DMS79 treated with DMSO at 0.1 percent for 48 hours (cell line): Measurements from ENCODE around the gene HSF2BP.
"Not testable (repeated sequence)": the region's sequence is repeated elsewhere in the genome, so short reads cannot be mapped to it uniquely, and the experiment has no call there.

Experiments used
- DNase-seq: peaks from one replicate; lab custom pipeline; 2025; lab: John Stamatoyannopoulos, UW

HSF2BP gene

DNA sequence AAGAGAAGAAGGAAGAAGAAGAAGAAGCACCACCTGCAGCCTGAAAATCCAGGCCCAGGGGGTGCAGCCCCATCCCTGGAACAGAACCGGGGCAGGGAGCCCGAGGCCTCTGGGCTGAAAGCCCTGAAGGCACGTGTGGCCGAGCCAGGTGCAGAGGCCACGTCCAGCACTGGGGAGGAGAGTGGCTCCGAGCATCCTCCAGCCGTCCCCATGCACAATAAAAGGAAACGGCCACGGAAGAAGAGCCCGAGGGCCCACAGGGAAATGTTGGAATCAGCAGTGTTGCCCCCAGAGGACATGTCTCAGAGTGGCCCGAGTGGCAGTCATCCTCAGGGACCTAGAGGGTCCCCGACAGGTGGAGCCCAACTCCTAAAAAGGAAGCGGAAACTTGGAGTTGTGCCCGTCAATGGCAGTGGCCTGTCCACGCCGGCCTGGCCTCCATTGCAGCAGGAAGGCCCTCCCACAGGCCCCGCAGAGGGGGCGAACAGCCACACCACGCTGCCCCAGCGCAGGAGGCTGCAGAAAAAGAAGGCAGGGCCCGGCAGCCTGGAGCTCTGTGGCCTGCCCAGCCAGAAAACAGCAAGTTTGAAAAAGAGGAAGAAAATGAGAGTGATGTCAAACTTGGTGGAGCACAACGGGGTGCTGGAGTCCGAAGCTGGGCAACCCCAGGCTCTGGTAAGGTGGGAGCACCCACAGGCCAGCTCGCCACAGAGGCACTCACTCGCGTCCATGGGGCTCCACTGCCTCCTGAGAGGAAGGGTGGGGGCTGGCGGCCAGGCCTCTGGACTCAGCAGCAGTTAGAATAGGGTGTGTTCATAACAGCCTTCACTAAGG is 28.5 kb upstream of the HSF2BP start:
- no peak for DNase-seq

DNA sequence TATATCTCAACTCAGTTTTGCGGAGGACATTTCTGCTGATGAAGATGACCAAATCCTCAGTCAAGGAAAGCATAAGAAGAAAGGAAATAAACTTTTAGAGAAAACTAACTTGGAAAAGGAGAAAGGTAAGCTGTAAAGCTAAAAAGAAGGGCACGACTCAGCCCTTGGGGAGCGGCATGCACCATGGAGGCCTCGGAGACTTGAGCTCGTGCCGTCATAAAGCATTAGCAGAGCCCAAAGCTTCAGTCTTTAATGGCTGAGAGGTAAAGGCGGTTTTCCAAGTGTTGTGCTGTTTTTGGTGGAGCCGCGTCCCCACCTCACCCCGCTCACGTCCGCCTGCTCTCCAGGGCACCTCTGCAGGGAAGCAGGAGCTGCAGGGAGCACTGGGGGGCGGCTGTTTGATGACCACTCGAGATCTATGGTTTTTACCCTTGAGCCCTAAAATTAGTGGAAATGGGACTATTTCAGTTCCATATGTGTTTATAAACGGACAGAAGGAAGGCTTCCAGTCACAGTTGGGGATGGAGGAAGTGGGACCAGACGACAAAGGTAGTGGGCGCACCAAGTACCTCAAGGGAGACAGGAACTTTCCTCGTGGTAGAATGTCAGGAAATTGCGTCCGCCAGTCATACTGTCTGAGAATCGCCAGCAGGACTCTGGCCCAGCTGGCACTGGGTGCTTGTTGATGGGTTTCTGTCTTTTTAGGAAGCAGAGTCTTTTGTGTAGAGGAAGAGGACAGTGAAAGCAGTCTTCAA is 27.7 kb upstream of the HSF2BP start:
- no peak for DNase-seq

DNA sequence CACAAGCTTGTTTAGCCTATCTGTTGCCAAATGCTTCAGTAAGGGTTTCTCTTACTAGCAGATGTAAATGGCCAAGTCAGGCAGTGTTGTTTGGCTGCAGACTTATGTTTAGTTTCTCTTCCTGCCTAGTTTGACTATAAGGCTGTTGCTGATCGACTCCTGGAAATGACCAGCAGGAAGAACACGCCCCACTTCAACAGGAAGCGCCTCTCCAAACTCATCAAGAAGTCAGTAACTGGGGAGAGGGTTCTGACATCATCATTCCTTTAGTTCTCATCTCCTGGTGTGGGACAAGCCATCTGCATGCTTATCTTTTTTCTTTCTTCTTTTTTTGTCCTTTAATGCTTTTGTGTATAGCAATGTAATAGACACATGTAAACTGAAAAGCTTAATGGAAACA is 25.1 kb upstream of the HSF2BP start:
- DNase-seq, result no peak

DNA sequence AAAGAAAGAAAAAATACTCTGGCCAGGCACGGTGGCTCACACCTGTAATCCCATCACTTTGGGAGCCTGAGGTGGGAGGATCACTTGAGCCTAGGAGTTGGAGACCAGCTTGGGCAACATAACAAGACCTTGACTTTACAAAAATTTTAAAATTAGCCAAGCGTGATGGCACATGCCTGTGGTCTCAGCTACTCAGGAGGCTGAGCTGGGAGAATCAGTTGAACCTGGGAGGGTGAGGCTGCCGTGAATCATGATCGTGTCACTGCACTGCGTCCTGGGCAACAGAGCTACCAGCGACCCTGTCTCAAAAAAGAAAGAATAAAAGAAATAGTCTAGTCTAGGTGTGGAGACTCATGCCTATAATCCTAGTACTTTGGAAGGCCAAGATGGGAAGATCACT is 22.4 kb upstream of the HSF2BP start:
- no peak for DNase-seq

DNA sequence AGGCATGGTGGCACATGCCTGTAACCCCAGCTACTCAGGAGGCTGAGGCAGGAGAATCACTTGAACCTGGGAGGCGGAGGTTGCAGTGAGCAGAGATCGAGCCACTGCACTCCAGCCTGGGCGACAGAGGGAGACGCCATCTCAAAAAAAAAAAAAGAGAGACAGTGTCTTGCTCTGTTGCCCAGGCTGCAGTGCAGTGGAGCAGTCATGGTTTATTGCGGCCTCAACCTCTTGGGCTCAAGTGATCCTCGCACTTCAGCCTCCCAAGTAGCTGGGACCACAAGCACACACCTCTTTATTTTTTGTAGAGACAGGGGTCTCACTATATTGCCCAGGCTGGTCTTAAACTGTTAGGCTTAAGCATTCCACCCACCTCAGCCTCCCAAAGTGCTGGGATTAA is 21.1 kb upstream of the HSF2BP start:
- not testable (repeated sequence) for DNase-seq

DNA sequence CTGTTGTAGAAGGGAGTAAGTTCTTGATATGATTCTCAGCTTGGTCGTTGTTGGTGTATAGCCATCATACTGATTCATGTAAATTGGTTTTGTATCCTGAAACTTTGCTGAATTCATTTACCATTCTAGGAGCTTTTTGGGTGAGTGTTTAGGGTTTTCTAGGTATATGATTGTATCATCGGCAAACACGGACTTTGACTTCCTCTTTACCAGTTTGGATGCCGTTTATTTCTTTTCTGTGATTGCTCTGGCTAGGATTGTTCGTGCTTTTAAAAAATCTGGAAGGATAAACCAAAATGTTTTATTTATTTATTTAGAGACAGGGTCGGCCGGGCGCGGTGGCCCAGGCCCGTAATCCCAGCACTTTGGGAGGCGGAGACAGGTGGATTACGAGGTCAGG is 20.7 kb upstream of the HSF2BP start:
- no peak for DNase-seq

DNA sequence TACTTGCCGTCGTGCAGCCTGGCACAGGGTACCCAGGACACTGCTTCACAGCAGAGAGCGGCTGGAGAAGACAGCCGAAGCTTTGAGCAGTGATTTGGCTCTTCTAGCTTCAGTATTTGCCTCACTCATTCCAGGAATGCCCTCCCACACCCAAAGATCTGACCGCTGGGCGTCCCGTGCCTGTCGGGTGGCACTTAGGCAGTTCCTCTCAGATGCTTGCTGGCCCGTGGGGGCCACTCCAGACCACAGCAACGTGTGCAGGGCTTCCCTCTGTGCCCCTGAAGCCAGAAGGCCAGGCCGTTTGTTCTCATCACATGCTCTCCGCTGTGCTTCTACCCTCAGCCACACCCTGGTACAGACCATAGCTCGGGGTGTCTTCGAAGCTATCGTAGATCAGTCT is 17.1 kb upstream of the HSF2BP start:
- DNase-seq, result no peak

DNA sequence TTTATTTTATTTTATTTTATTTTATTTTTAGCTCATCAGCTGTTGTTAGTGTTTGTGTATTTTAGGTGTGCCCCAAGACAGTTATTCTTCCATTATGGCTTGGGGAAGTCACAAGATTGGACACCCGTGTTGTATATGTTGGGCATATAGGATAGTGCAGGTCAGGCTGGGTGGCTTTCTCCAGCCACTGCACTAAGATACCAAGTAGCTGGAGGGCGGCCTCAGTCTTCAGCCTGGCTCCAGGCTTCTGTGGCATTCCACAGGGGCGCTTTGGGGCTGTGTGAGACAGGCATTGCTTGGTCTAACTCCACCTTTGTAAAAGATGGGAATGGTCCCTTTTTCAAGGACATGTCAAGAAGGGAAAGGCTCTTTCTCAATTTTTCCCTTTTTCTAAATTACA is 16.6 kb upstream of the HSF2BP start:
- no peak for DNase-seq

DNA sequence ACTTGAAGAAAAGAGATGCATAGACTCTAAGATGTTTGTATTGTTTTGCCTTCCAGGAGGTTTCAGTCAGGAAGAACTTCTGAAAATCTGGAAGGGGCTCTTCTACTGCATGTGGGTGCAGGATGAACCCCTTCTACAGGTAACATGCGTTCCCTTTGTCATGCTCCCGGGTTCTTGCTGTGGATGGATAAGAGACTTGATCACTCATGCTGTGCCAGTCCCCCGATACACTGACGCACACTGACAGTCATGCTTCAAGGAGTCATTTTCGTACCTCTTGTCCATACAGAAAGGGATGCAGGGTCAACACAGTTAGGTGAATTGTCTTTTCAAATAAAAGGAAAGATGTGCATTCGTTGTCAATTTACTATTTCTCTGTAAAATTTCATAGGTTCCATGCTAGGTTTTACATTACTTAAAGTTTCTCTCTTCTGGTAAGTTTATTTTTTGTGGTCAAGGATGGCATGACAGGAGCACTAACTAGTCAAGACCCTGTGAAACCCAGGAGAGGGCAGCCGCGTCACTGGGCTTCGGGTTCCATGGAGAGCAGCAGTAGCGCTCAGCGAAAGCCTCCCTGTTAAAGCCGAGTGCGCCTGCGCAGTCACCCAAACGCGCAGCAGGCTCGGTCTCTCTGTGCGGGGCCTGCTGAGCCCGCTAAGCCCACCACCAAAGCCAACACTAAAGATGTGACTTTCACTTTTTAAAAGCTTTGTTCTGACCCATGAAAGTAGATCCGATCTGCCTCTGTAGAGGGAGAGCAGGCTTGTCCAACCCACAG is 10.7 kb upstream of the HSF2BP start:
- DNase-seq, result no peak

DNA sequence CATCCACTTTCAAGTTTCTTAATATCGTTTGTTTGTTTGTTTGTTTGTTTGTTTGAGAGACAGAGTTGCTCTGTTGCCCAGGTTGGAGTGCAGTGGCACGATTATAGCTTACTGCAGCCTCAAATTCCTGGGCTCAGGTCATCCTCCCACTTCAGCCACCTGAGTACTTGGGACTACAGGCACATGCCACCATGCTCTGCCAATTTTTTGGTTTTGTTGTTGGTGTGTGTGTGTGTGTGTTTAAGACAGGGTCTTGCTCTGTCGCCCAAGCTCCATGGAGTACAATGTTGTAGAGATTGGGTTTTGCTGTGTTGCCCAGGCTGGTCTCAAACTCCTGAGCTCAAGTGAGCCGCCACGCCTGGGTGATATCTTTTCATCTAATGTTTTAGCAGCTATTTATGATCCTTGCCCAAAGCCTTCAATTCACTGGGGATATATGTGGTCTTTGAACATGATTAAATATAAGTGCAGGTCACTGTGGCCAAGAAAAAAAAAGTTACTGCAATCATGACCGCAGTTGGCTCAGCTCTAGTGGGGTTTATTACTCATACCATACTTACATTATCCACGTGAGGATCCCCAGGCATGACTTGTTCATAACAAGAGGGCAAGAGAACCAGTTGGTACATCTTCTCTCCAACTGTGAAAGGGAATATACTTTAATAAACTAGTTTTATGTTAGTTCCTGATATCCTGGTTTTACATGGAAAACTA is 8.1 kb upstream of the HSF2BP start:
- DNase-seq, result peak; percentile 66

DNA sequence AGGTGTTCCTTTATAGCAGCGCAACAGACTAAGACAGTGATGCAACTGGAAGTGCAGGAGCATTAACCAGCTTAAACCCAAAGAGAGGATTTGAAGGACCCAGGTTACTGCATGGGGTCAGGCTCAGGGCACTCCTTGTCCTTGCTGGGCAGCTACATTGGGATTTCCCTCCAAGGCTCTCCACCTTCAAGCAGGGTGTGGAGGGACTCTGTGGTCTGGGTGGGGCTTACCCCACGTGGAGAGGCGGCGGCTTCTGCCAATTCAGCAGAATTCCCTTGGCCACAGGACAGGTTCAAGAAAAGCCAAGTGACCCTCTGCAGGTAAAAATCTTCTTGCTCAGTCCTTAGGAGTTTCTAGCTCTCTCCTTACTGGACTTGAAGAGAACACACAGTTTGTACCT is 6.6 kb upstream of the HSF2BP start:
- no peak for DNase-seq

DNA sequence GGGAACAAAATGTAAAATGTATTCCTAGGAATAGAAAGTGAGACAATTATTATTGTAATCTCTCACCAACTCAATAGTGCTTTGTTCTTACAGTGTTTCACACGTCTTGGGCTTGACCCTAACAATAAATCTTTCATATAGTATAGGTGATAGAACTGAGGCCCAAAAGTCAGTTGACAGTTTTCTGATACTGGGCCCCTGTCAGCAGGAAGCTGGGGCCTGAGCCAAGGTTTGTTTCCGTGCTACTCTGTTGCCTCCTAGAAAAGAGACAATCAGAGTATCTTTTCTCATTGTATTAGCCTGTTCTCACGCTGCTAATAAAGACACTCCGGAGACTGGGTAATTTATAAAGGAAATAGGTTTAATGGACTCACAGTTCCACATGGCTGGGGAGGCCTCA is 5.1 kb upstream of the HSF2BP start:
- DNase-seq, result no peak

DNA sequence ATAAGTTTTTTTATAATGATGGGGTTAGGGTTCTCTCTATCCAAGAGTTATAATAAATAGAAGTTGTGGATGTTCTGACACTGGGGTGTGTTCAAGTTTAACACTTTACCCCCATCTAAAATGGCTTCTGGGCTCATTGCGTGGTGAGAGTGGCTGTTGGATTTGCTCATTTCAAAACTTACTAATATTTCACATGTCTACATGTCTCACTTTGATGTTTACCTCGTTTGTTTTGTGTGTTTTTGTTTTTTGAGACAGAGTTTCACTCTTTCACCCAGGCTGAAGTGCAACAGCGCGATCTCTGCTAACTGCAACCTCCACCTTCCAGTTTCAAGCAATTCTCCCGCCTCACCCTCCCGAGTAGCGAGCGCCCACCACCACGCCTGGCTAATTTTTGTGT is 3.7 kb upstream of the HSF2BP start:
- DNase-seq, result no peak

DNA sequence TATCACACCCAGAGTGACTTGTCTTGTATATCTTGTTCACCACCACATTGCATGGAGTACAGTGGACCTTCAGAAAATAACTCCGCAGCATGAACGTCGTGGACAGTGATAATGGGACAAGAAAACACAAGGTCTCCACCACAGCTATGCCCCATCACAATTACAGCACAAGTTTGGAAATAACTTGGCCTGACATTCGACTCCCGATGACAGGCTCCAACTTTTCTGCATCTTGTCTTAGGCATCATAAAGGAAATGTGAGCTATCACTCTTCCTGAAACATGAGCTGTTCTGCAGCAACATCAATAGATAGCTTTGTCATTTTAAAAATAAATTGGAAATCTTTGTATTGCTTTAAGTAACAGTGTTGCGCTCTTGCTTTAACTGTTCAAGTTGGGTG is 3.0 kb upstream of the HSF2BP start:
- DNase-seq, result no peak

DNA sequence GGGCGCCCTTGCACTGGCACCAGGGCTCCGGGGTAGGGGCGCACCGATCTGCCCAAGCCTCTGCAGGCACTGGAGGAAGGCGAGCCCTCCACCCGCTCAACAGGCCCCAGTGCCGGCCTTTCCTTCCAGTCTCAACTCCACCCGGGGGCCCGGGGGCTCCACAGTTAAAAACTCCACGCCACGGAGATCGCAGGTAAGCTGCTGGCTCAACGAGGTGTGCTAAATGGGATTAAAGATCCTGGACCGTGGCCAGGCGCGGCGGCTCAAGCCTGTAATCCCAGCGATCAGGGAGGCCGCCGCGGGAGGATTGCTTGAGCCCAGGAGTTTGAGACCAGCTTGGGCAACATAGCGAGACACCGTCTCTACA is 536 bp downstream of the HSF2BP start:
- DNase-seq, result no peak

DNA sequence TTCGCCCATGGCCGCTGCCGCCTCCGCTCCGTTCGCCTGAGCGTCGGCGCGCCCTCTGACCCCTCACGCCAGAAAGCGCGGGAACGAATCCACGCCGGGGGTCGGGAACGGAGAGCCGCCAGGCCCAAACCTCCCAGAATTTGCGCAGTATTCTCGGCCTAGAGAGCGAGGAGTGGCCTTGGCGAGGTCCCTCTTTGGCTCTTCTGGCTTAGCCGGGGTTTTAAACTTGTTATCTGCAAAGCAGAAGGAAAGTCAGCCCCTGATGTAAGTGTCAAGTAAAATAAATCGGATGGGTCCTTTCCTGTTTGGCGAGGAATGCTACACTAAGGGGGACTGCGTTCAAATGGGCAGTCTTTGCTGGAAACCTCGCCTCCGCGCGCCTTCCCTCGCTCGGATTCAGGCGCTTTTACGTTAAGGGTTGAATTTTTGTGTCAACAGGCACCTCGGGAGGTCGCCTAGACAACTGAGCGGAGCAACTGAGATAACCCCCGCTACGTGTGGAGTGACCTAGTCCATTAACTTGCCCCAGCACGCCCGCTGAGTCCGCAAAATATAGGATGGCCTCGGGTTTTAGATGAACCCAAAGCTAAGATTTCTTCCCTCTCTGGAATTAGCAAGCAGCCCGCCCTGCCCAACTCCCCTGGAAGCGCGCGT is 1.1 kb downstream of the HSF2BP start:
- no peak for DNase-seq

DNA sequence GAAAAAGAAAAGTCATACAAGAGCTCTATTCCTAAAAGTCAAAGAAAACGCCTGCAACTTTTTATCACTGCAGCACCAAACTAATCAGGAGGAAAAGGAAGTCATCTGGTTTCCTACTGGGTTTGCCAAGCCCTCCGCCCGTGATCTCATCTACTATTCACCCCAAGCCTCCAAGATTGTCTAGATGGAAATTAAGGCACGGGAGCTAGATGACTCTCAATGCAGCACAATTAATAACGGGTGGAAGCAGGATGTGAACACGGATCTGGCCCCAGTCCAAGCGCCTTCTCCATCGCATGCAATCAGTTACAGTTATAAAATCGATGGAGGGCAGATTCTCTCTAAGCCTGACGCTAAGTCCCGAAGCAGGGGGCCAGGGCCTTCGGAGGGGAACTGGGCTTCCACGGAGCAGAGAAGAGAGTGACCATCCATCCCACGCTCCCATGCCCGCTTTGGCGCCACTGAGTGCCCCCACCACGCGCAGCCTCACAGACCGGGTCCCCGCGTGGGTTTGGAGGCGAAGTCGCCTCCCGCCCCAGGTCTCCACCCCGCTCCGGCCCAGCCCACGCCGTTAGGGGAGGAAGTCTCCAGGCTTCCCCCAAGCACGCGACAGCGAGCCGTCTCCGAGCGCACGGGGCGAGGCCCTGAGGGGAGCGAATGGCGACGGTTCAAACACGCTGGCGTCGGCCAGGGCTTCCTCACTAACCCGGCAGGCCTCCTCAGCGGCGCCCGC is 1.8 kb downstream of the HSF2BP start:
- no peak for DNase-seq

DNA sequence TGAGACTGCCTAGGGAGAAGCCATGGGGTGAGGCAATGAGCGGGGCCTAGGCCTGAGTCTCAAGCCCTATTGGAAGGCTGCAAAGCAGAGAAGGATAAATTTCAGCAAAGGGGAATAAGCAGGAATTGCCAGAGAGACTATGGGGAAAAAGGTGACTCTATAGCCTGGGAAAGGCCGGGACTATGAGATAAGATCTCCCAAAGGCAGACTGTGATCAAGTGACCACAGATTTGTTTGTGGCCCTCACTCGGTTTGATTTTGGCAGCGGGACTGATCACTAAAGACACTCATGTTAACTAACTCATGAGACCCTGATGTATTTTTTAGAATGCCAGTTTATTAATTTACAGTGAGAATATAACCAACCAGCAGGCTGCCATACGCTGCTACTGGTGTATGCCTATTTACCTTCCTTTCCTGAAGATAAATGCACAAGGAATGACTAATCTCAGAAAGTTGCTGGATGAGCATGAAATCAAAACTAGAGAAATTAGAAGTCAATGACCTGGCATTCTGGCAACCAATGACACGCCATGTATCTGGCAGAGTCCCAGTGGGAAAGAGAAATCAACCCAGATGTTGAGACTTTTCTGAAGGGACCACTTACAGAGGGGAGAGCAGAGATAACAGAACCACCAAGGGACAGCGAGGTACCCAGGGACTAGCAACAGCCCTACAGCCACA is 4.3 kb downstream of the HSF2BP start:
- DNase-seq, result no peak

DNA sequence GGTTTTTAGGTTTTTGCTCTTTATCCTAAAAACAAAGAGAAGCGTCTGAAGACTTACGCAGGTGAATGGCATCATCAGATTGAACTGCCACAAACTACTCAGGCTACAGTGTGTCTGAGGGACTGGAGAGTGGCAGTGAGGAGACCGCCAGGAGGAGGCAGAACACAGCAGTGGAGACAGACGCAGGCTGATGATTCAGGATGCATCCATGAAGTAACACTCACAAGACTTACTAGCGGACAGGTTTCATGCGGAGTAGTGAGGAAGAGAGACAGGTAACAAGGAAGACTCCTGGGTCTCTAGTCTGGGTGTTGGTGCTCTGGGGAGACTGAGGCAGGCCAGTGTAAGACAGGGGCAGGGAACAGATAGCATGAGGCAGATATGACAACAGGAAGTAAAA is 5.7 kb downstream of the HSF2BP start:
- DNase-seq, result no peak

DNA sequence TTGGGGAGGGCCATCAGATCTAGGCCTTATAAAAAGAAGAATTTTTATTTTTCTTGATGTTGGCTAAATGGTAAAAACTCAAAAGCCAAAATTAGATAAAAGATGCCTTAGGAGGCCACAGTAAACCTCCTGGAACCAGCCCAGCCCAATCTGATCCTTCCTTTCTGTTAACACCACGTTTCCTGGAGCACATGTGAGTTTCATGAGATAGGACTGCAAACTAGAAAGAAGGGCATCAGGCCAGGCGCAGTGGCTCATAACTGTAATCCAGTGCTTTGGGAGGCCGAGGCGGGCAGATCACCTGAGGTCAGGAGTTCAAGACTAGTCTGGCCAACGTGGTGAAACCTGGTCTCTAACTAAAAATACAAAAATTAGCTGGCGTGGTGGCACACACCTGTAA is 6.7 kb downstream of the HSF2BP start:
- DNase-seq, result no peak
